ENCODE results near the gene TBC1D14.

Gene TBC1D14

GRCh38 chr4:6929812-6930464 is 20.3 kb downstream of the TBC1D14 start:
- DNase-seq (ENCODE audit: low spot score), result no peak

GRCh38 chr4:6932475-6932874 is 22.8 kb downstream of the TBC1D14 start:
- DNase-seq (ENCODE audit: low spot score), result no peak

- peak; percentile 78 for DNase-seq (ENCODE audit: low spot score)
Observed at GRCh38 chr4:6932918-6933317, 23.3 kb downstream of the TBC1D14 start.

- DNase-seq (ENCODE audit: low spot score), result no peak
Observed at GRCh38 chr4:6933691-6934430, 24.2 kb downstream of the TBC1D14 start.

- no peak for DNase-seq (ENCODE audit: low spot score)
Observed at GRCh38 chr4:6935965-6936364, 26.3 kb downstream of the TBC1D14 start.

- DNase-seq (ENCODE audit: low spot score), result no peak
Observed at GRCh38 chr4:6937201-6937600, 27.6 kb downstream of the TBC1D14 start.

- no peak for DNase-seq (ENCODE audit: low spot score)
Observed at GRCh38 chr4:6937754-6938153, 28.1 kb downstream of the TBC1D14 start.

- no peak for DNase-seq (ENCODE audit: low spot score)
Observed at GRCh38 chr4:6938237-6938636, 28.6 kb downstream of the TBC1D14 start.

GRCh38 chr4:6938647-6939271 is 29.1 kb downstream of the TBC1D14 start:
- DNase-seq (ENCODE audit: low spot score), result no peak

- DNase-seq (ENCODE audit: low spot score), result no peak
Observed at GRCh38 chr4:6939761-6940743, 30.4 kb downstream of the TBC1D14 start.

GRCh38 chr4:6940744-6941137 is 31.1 kb downstream of the TBC1D14 start:
- DNase-seq (ENCODE audit: low spot score), result no peak

- no peak for DNase-seq (ENCODE audit: low spot score)
Observed at GRCh38 chr4:6941796-6942195, 32.2 kb downstream of the TBC1D14 start.

- DNase-seq (ENCODE audit: low spot score), result peak; percentile 74
Observed at GRCh38 chr4:6942238-6942800, 32.7 kb downstream of the TBC1D14 start.

- no peak for DNase-seq (ENCODE audit: low spot score)
Observed at GRCh38 chr4:6943012-6943884, 33.6 kb downstream of the TBC1D14 start.

- DNase-seq (ENCODE audit: low spot score), result no peak
Observed at GRCh38 chr4:6943885-6944225, 34.2 kb downstream of the TBC1D14 start.

- DNase-seq (ENCODE audit: low spot score), result no peak
Observed at GRCh38 chr4:6944301-6945051, 34.9 kb downstream of the TBC1D14 start.

GRCh38 chr4:6945052-6945409 is 35.4 kb downstream of the TBC1D14 start:
- no peak for DNase-seq (ENCODE audit: low spot score)

- no peak for DNase-seq (ENCODE audit: low spot score)
Observed at GRCh38 chr4:6946497-6946896, 36.9 kb downstream of the TBC1D14 start.

- DNase-seq (ENCODE audit: low spot score), result no peak
Observed at GRCh38 chr4:6948134-6948460, 38.5 kb downstream of the TBC1D14 start.

- DNase-seq (ENCODE audit: low spot score), result no peak
Observed at GRCh38 chr4:6951880-6952381, 42.3 kb downstream of the TBC1D14 start.

All from COLO829 (cell line).